SK-N-SH (cell line): ENCODE measurements around the gene HIPK4. TPM values are rescaled to one million over a fixed set of nuclear protein-coding genes. Genes with fewer than 3 reads are reported as not detected.

Source experiments
- CTCF ChIA-PET: fragments of 300-600, 350-600 bp; formaldehyde crosslinking; extraction: SDS; loops from one replicate; lab custom pipeline; 2021; lab: Yijun Ruan, JAX
- POLR2A ChIA-PET: fragments of 350-600 bp; sonication (Branson Sonifier 250); formaldehyde crosslinking; extraction: SDS; loops from one replicate; lab custom pipeline; 2020; ENCODE audit warnings: antibody characterized with exemption, inconsistent platforms; lab: Yijun Ruan, JAX
- DNase-seq: peaks from one replicate; pipeline ENCODE4 v3.0.0; 2012
- H2AFZ ChIP-seq: fragments of 200-600 bp; sonication (generic); 2 replicates; pipeline ENCODE4 v1.8.1; 2016; ENCODE audit warnings: antibody characterized with exemption, mild to moderate bottlenecking, low read depth
- H3F3A ChIP-seq: fragments of 200-600 bp; sonication (generic); replicated peaks from 2 replicates; pipeline ENCODE3; 2016; ENCODE audit warnings: antibody characterized with exemption, mild to moderate bottlenecking; ENCODE audit not compliant: insufficient read depth
- H3K27ac ChIP-seq, 2 experiments: fragments of 200-500 bp in 1 of 2; fragments of 200-600 bp in 1 of 2; sonication (Bioruptor generic) in 1 of 2; sonication (generic), shearing (Covaris generic) in 1 of 2; 2 replicates each; pipeline versions ENCODE4 v1.5.1 to v1.6.1; 2014 to 2016; ENCODE audit warnings: low read depth in 2 of 2, inconsistent platforms in 1 of 2, low read length in 1 of 2, mild to moderate bottlenecking in 1 of 2, mixed read lengths in 1 of 2
- H3K27me3 ChIP-seq: fragments of 200-600 bp; sonication (generic), shearing (Covaris generic); 2 replicates; pipeline ENCODE4 v1.6.1; 2016; ENCODE audit warnings: mixed run types; ENCODE audit not compliant: insufficient read depth
- H3K36me3 ChIP-seq, 2 experiments: fragments of 200-500 bp in 1 of 2; fragments of 200-600 bp in 1 of 2; sonication (Bioruptor generic) in 1 of 2; sonication (generic) in 1 of 2; replicated peaks in 1 of 2; 2 replicates each; pipeline versions ENCODE3 to v1.5.1; 2014 to 2016; ENCODE audit warnings: low read length in 1 of 2, mild to moderate bottlenecking in 1 of 2; ENCODE audit not compliant: insufficient read depth in 2 of 2, control insufficient read depth in 1 of 2
- H3K4me1 ChIP-seq, 2 experiments: fragments of 200-500 bp in 1 of 2; fragments of 200-600 bp in 1 of 2; sonication (Bioruptor generic) in 1 of 2; sonication (generic), shearing (Covaris generic) in 1 of 2; 2 replicates each; pipeline versions ENCODE4 v1.5.1 to v1.6.1; 2014 to 2016; ENCODE audit warnings: low read depth in 1 of 2, low read length in 1 of 2, mixed run types in 1 of 2; ENCODE audit not compliant: insufficient read depth in 2 of 2, control insufficient read depth in 1 of 2
- H3K4me2 ChIP-seq: fragments of 200-600 bp; sonication (generic), shearing (Covaris generic); 2 replicates; pipeline ENCODE4 v1.6.1; 2017; ENCODE audit warnings: mixed run types
- H3K4me3 ChIP-seq, 2 experiments: fragments of 200-500 bp in 1 of 2; fragments of 200-600 bp in 1 of 2; sonication (Bioruptor generic) in 1 of 2; sonication (generic), shearing (Covaris generic) in 1 of 2; 2 replicates each; pipeline versions ENCODE4 v1.5.1 to v1.8.1; 2014 to 2016; ENCODE audit warnings: low read depth in 2 of 2, inconsistent platforms in 1 of 2, low read length in 1 of 2, mild to moderate bottlenecking in 1 of 2, mixed read lengths in 1 of 2, moderate library complexity in 1 of 2
- H3K79me2 ChIP-seq: fragments of 200-600 bp; sonication (generic); 2 replicates; pipeline ENCODE4 v1.8.1; 2017; ENCODE audit warnings: mild to moderate bottlenecking; ENCODE audit not compliant: insufficient read depth
- H3K9ac ChIP-seq: fragments of 200-600 bp; sonication (generic); 2 replicates; pipeline ENCODE4 v1.6.1; 2017; ENCODE audit warnings: mixed run types
- H3K9me2 ChIP-seq: fragments of 200-600 bp; sonication (generic); 2 replicates; pipeline ENCODE4 v1.6.1; 2017; ENCODE audit warnings: mixed run types
- H3K9me3 ChIP-seq: fragments of 200-600 bp; sonication (generic); 2 replicates; pipeline ENCODE4 v1.6.1; 2017; ENCODE audit warnings: mixed run types, mild to moderate bottlenecking, moderate library complexity
- H4K20me1 ChIP-seq: fragments of 200-600 bp; sonication (generic); 2 replicates; pipeline ENCODE4 v1.6.1; 2017; ENCODE audit warnings: mild to moderate bottlenecking, mixed run types; ENCODE audit not compliant: insufficient read depth
- CTCF ChIP-seq: fragments of 200-600 bp; sonication (generic); IDR thresholded peaks from 2 replicates; pipeline ENCODE4 v1.6.1; 2017; ENCODE audit warnings: antibody characterized with exemption, mild to moderate bottlenecking, moderate library complexity
- FOSL2 ChIP-seq: IDR thresholded peaks from 2 replicates; pipeline ENCODE4 v1.4.0; 2012; ENCODE audit warnings: low read depth, mild to moderate bottlenecking, moderate library complexity, borderline replicate concordance
- FOXM1 ChIP-seq: IDR thresholded peaks from 2 replicates; pipeline ENCODE4 v1.4.0; 2012; ENCODE audit warnings: low read depth, mild to moderate bottlenecking
- MEF2A ChIP-seq: IDR thresholded peaks from 2 replicates; pipeline ENCODE4 v1.4.0; 2012; ENCODE audit warnings: low read depth, borderline replicate concordance
- MXI1 ChIP-seq: IDR thresholded peaks from 2 replicates; pipeline ENCODE4 v1.6.1; 2012; ENCODE audit warnings: mild to moderate bottlenecking, low read depth, low read length, improper control_type of control experiment
- RAD21 ChIP-seq: IDR thresholded peaks from 2 replicates; pipeline ENCODE4 v1.6.1; 2012; ENCODE audit warnings: mild to moderate bottlenecking, low read length
- RCOR1 ChIP-seq: fragments of 150-350 bp; IDR thresholded peaks from 2 replicates; pipeline ENCODE4 v1.6.1; 2017; ENCODE audit warnings: antibody characterized with exemption, low read length
- RXRA ChIP-seq: IDR thresholded peaks from 2 replicates; pipeline ENCODE4 v1.4.0; 2012; ENCODE audit warnings: low read depth, mild to moderate bottlenecking, borderline replicate concordance
- SIN3A ChIP-seq: IDR thresholded peaks from 2 replicates; pipeline ENCODE4 v1.6.1; 2012; ENCODE audit warnings: low read depth, mild to moderate bottlenecking, low read length, moderate library complexity, borderline replicate concordance
- TAF1 ChIP-seq: IDR thresholded peaks from 2 replicates; pipeline ENCODE4 v1.6.1; 2012; ENCODE audit warnings: low read depth, mild to moderate bottlenecking, low read length, moderate library complexity, borderline replicate concordance
- TCF12 ChIP-seq: IDR thresholded peaks from 2 replicates; pipeline ENCODE4 v1.4.0; 2012
- YY1 ChIP-seq: IDR thresholded peaks from 2 replicates; pipeline ENCODE4 v1.4.0; 2012; ENCODE audit warnings: low read depth, mild to moderate bottlenecking
- WGBS: methylation state at CpG from one replicate; pipeline ENCODE4 v1.1.6; 2017; ENCODE audit warnings: low lambda C conversion rate; 5-methylcytosine and 5-hydroxymethylcytosine counted together
- polyA plus RNA-seq, 3 experiments: library from polyadenylated mRNA; depleted of rRNA; stranded (reverse); fragments of >200 nt; gene quantifications; 2 replicates each; pipeline ENCODE4 v1.2.3, GENCODE V29; 2012

Gene HIPK4
- polyA plus RNA-seq, 1 of the 3 experiments (the other 2 are of a cell fraction) = 0.23 TPM

- no peak overlapping the region for H3K27ac ChIP-seq
- 58% methylated on average over 13 of the region's 14 CpGs for WGBS
- H3K79me2 ChIP-seq = no peaks in the 10 kb centered on the region
- no peak overlapping the region for H2AFZ ChIP-seq
- DNase-seq = no peak
- no peaks in the 10 kb centered on the region for H3K9me2 ChIP-seq
- no peaks in the 10 kb centered on the region for H3K9me3 ChIP-seq
- H3K36me3 ChIP-seq = no peaks in the 10 kb centered on the region
- H3K4me2 ChIP-seq = no peak overlapping the region
- ChIA-PET CTCF (interaction anchor here (1.1 to 2.4 kb wide), 5 partner anchors 17 to 175 kb away, joined by 3 to 6 read pairs (median 3); no protein-coding TSS in a partner anchor), POLR2A (interaction anchor here (0.7 kb wide), 1 partner anchor 129 kb away, joined by 3 read pairs; no protein-coding TSS in a partner anchor)
- no peak overlapping the region for H3K9ac ChIP-seq
- no peaks in the 10 kb centered on the region for H4K20me1 ChIP-seq
- TF ChIP-seq MEF2A (no peak), RXRA (no peak)
- H3K4me3 ChIP-seq = no peak overlapping the region
- H3K27me3 ChIP-seq = no peaks in the 10 kb centered on the region
- no peaks in the 10 kb centered on the region for H3F3A ChIP-seq
- H3K4me1 ChIP-seq = no peaks in the 10 kb centered on the region; a peak in 1 of 4 replicates
Observed at GRCh38 chr19:40395956-40396355, 6.0 kb upstream of the HIPK4 start.

GRCh38 chr19:40394816-40395210 is 4.8 kb upstream of the HIPK4 start:
- Histone ChIP-seq H3K4me1 (no peaks in the 10 kb centered on the region; a peak in 1 of 4 replicates), H3K79me2 (no peaks in the 10 kb centered on the region), H3K9me3 (no peaks in the 10 kb centered on the region), H3K36me3 (no peaks in the 10 kb centered on the region), H3K4me3 (no peak overlapping the region), H3K9me2 (no peaks in the 10 kb centered on the region), H3K4me2 (no peak overlapping the region), H3K27me3 (no peaks in the 10 kb centered on the region), H3K27ac (no peak overlapping the region), H2AFZ (no peak overlapping the region), H4K20me1 (no peaks in the 10 kb centered on the region), H3K9ac (no peak overlapping the region), H3F3A (no peaks in the 10 kb centered on the region)
- WGBS = 75% methylated on average over 8 of the region's 13 CpGs
- CTCF ChIA-PET = interaction anchor here (0.8 to 1.1 kb wide), 2 partner anchors 26 kb away, joined by 3 to 4 read pairs; no protein-coding TSS in a partner anchor
- no peak for TF ChIP-seq SIN3A
- TF ChIP-seq MEF2A = no peak
- no peak for TF ChIP-seq RCOR1
- TF ChIP-seq YY1 = no peak
- TF ChIP-seq CTCF = no peak
- no peak for TF ChIP-seq RAD21
- TF ChIP-seq FOSL2 = no peak
- no peak for TF ChIP-seq TCF12
- TF ChIP-seq TAF1 = no peak
- no peak for TF ChIP-seq FOXM1
- TF ChIP-seq MXI1 = no peak
- TF ChIP-seq RXRA = no peak
- no peak for DNase-seq
- POLR2A ChIA-PET = no interaction called here
